ENCODE results near the gene HEXIM1. TPM values are rescaled to one million over a fixed set of nuclear protein-coding genes. Genes with fewer than 3 reads are reported as not detected.

Gene HEXIM1
- total RNA-seq, 1 experiment from 2014 or later = 78.0 TPM

- H3K27me3 Mint-ChIP-seq (ENCODE audit: insufficient read depth, unreplicated experiment) = peaks cover 4% of the 10 kb centered on the region
Observed at GRCh38 chr17:45149669-45150664, 1.7 kb downstream of the HEXIM1 start.

GRCh38 chr17:45150911-45151809 lies 2.9 kb downstream of the HEXIM1 start:
- H3K27me3 ChIP-seq (replicated peaks; ENCODE audit: control insufficient read depth, insufficient read depth, low read length) = no peaks in the 10 kb centered on the region
- Mint-ChIP-seq H3K27me3 (ENCODE audit: insufficient read depth, unreplicated experiment) (peaks cover 4% of the 10 kb centered on the region), H3K27ac (ENCODE audit: unreplicated experiment) (no peak overlapping the region), H3K9me3 (ENCODE audit: unreplicated experiment) (no peaks in the 10 kb centered on the region), H3K36me3 (ENCODE audit: insufficient read depth, unreplicated experiment) (peaks cover 51% of the 10 kb centered on the region), H3K4me1 (ENCODE audit: low read depth, unreplicated experiment) (peaks cover 17% of the 10 kb centered on the region), H3K4me3 (ENCODE audit: unreplicated experiment) (peak overlapping the region; percentile 99)
- BruUV-seq (replicated peaks) = no TSS peak
- peaks cover 25% of the 10 kb centered on the region for H3K4me1 ChIP-seq
- peak overlapping the region; percentile 70 for H3K4me3 ChIP-seq (ENCODE audit: low read depth, low read length)
- H3K36me3 ChIP-seq (ENCODE audit: control insufficient read depth, insufficient read depth, low read length) = no peaks in the 10 kb centered on the region
- ChIA-PET POLR2A (interaction anchor here (0.6 to 7.0 kb wide), 10 partner anchors 9 to 166 kb away, joined by 3 to 279 read pairs (median 6); partner anchors contain the start of genes HEXIM2, MAP3K14 and NMT1), CTCF (interaction anchor here (0.7 to 8.2 kb wide), 8 partner anchors 9 to 274 kb away, joined by 4 to 230 read pairs (median 16); partner anchors contain the start of genes ACBD4 and HEXIM2)
- no peak for DNase-seq
- intact Hi-C loops (cut with micrococcal nuclease; ENCODE audit: unreplicated experiment) = no loop called here
- TF ChIP-seq CTCF (IDR thresholded peaks at IDR 0.05; ENCODE audit: insufficient read depth in 1 of 2, low read depth in 1 of 2, low read length in 1 of 2, severe bottlenecking in 1 of 2, unreplicated experiment in 1 of 2) = no peak
- H3K9me3 ChIP-seq = no peaks in the 10 kb centered on the region

More at GRCh38 chr17:45149669-45150664, 1.7 kb downstream of the HEXIM1 start:
- Histone ChIP-seq H3K27me3 (replicated peaks; ENCODE audit: control insufficient read depth, insufficient read depth, low read length) (no peaks in the 10 kb centered on the region), H3K9me3 (no peaks in the 10 kb centered on the region), H3K4me3 (ENCODE audit: low read depth, low read length) (peak overlapping the region; percentile 70), H3K36me3 (ENCODE audit: control insufficient read depth, insufficient read depth, low read length) (no peaks in the 10 kb centered on the region), H3K4me1 (peaks cover 21% of the 10 kb centered on the region)
- no peak for TF ChIP-seq CTCF (IDR thresholded peaks at IDR 0.05; ENCODE audit: insufficient read depth in 1 of 2, low read depth in 1 of 2, low read length in 1 of 2, severe bottlenecking in 1 of 2, unreplicated experiment in 1 of 2)
- no TSS peak for BruUV-seq (replicated peaks)
- H3K9me3 Mint-ChIP-seq (ENCODE audit: unreplicated experiment) = no peaks in the 10 kb centered on the region
- DNase-seq = peak in 1 of 2 experiments; percentile 58
- peaks cover 15% of the 10 kb centered on the region for H3K4me1 Mint-ChIP-seq (ENCODE audit: low read depth, unreplicated experiment)
- peaks cover 52% of the 10 kb centered on the region for H3K36me3 Mint-ChIP-seq (ENCODE audit: insufficient read depth, unreplicated experiment)
- H3K27ac Mint-ChIP-seq (ENCODE audit: unreplicated experiment) = peak overlapping the region; percentile 94
- POLR2A ChIA-PET = interaction anchor here (0.6 to 7.0 kb wide), 14 partner anchors 10 to 167 kb away, joined by 3 to 279 read pairs (median 8); partner anchors contain the start of genes ACBD4, HEXIM2 and MAP3K14
- CTCF ChIA-PET = interaction anchor here (0.6 to 8.2 kb wide), 22 partner anchors 10 to 963 kb away, joined by 3 to 230 read pairs (median 5); partner anchors contain the start of genes ACBD4, HEXIM2, NMT1 and TMUB2
- intact Hi-C loops (cut with micrococcal nuclease; ENCODE audit: unreplicated experiment) = loop anchor here (5.0 kb wide), 1 partner anchor 222 kb away; no protein-coding TSS in a partner anchor
- peak overlapping the region; percentile 99 for H3K4me3 Mint-ChIP-seq (ENCODE audit: unreplicated experiment)

Data from Caco-2 (cell line).